ENCODE results near the gene ANKRD22.

ANKRD22 gene

DNA sequence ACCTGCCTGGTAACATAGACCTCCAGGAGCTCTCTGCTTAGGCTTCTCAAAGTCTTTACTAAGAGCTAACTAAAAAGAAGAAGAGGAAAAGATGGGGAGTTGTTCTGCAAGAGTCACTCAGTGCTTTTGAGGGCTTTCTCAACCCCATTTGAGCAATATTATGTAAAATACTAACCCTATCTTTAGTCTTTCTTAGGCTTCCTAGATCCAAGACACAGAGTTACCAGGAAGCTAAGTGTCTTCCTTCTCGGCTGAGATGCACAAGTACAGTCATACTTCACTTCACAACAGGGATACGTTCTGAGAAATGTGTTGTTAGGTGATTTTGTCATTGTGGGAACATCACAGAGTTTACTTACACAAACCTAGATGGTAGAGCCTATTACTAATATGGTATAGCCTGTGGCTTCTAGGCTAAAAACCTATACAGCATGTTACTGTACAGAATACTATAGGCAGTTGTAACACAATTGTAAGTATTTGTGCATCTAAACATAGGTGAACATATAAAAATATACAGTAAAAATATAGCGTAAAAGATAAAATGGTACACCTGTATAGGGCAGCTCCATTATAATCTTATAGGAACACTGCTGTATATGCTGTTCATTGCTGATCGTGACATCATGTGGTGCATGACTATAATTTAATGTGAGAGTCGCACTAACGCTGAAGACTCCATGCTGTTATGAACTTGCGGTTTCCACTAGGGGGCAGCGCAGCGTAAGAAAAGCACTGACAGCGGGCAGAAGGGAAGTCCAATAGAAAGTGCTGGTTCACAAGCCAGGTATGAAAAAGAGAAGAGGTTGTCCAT lies 16.3 kb downstream of the ANKRD22 start:
- peak; percentile 81 to 88 for DNase-seq

DNA sequence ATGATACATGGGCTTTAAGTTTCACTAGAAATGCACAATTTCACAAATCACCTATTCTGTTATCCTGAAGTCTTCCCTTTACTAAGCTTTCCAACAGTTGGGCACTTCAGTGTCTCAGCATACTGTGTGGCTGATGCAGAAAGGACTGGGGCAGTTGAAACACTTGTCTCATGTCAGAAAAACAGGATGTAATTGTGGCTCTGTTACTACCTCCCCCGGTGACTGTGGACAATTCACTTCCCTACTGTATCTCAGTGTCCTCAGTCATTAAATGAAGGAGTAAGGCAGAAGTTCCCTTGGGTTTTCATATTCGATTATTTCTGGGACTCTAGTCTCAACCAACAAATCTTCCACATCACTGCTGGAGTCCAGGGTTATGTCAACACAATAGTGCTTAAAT lies 17.9 kb downstream of the ANKRD22 start:
- DNase-seq: peak; percentile 81 to 83

DNA sequence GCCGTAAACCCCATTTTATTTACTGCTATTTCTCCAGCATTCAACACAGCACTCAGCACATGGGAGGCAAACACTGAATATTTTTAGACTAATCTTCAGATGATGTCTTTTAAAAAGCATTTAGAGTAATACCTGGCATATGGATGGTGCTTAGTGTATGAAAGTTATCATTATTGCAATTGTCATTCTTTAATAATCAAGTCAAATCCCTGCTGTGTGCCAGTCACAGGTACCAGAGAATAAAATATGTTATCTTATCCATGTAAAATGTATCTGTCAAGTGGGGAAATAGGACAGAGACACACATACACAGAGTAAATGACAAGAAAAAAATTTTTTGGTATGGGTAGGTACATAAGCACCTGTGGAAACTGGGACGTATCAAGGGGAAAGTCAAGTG lies 18.5 kb downstream of the ANKRD22 start:
- DNase-seq: no peak

DNA sequence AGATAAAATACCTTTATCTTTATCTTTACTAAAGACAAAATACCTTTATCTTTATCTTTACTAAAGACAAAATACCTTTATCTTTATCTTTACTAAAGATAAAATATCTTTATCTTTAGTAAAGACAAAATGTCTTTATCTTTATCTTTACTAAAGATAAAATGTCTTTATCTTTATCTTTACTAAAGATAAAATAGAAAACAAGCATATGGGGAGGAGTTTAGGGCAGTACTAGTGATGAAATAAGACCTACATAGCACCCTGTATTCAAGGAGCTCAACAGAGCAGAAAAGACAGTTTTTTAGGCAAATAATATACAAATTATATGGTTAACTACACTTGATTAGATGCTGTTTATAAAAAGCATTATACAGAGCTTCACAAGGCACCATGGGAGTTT lies 19.3 kb downstream of the ANKRD22 start:
- no peak for DNase-seq

DNA sequence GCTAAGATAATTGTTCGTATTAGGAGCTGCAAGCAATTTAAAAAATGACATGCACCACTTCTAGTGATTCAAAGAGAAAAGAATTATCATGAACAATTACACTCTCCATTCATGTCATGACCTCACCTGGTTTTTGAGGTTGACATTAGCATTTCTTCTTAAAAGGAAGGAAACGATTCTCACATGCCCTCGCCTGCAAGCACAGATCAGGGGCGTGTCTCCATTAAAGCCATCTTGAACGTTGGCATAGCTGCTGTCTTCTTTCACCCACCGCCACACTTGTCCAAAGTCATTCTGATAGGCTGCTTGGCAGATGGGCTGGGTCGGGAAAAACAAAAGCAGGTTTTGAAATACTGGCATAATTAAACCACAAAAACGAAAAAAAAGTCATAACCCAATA lies 19.9 kb downstream of the ANKRD22 start:
- no peak for DNase-seq

DNA sequence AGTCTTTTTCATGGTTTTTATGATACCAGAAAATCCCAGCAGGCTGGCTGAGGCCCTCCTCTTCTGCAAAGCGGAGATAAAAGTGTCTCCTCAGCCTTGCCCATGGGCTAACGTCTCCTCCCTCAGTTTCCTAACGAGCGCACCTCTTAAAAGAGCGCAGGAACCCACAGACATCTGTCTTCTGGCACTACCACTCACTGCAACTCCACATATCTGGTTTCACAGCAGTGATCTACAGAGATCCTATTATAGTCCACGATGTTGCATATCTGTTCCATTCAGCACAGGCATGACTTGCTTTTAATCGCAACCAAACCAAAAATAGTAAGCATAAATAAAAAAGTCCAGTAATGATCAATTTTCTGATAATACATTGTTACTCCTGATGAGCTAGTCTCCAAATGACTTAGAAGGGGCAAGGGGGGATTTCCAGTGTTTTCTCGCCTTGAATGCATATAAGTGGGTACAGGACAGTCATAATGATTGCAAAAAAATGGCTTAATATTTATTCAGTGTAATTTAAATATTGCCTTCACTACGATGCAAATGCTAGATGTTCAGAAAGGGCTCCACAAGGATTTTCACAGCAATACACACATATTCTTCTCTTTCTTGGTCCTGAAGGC lies 20.9 kb downstream of the ANKRD22 start:
- DNase-seq: no peak

DNA sequence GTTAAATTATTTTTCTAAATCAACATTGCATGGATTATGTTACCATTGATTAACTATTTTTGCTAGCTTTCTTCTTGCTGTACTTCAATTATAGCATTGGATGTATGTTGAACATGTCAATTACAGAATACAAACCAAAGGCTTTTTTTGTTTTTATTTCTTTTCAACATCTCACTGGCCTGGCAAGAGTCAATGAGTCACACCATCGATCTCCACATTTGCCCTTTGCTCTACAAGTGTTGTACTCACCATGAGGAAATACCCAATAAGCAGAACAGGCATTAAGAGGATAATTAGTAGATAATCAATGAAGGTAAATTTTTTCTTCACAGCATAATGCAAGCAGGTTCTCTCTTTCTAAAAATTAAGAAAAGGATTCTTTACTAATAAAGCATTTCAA lies 23.3 kb downstream of the ANKRD22 start:
- no peak for DNase-seq

DNA sequence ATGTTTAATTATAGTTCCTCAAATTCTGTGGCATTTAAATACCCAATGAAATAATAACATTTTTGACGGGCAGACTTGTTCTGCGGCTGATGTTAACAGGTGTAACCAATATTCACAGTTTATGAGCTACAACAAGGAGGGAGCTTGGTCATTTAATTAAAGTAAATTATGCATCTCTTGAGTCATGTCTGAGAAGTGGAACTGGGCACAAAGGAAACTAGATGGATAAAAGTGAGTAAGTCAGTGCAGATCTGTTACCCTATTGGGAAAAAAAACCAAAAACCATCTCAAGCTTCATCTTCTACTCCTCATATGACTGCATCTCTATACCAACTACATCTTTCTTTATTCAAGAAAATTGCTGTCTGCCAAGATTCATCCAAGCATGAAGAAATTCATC lies 24.0 kb downstream of the ANKRD22 start:
- DNase-seq: no peak

DNA sequence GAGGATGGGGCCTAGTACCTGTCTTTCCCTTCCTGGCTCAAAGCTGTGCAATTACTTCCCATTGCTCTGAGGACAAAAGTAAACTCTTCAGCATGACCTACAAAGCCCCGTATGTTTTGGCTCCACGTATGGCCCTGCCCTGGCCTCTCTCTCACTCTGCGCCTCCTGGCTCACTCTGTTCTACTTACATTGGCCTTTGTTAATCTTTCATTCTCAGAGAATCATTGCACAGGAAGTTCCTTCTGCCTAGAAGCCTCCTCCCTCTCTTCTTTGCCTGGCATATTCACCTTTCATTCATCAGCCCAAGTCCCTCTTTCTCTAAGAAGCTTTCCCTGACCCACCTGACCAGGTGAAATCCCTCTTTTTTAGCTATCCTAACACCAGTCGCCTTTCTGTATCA lies 25.3 kb downstream of the ANKRD22 start:
- DNase-seq: no peak

DNA sequence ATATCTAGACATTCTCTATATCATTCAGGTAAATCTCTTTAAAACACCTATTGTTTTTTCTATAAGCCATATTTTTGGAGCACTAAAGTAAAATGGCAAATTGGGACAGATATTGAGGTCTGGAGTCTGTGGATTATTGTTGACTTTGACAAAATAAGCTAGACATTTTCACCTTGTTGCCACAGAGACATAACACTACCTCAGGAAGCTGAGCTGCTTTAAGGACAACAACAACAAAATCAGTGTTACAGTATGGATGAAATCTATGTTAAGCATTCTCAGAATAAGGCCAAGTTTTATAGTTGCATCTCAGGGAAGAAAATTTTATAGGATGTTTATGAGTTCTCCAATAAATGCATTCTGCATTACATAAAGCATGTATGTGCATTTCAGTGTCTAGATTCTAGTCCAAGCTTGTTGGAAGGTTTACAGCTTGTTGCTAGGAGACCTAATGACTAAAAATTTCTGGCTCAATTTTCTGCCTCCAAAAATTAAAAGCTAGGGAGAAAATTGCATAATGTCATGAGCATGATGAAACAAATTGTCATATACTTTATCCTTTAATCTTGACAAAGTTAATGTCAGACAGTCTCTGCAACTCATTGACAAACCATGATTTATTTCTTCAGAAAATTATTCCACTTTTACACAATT lies 30.8 kb downstream of the ANKRD22 start:
- no peak for DNase-seq

DNA sequence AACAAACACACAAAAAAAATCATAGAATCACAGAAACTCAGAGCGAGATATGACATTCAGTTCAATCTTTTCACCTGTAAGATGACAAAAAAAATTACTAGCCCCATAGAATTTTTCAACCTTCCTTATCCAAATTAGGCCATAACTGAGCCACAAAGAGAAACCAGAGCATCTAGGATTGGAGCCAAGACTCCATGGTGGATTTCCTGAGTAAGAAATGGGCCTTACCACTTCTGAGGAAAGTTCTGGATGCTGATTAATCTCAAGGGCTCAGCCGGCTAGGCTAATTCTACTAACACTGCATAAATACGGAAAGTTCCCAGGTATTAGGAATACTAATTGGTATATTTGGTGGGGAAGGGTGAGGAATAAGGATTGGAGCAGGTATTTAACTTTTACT lies 32.4 kb downstream of the ANKRD22 start:
- DNase-seq: no peak

DNA sequence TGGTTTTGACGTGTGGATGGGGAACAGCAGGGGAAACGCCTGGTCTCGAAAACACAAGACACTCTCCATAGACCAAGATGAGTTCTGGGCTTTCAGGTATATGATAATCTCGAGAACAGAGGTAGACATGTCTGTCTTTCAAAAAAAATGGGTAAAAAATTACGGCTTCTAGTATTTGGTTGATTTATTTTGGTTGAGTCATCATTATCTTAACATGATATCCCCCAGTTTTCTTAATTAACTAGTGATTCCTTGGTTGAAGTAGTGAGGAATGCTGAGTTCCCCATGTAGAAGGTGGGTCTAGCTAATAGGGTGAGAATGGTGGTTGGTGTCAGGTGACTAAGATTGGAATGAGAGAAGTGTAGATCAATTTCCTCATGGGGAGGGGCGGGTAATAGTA lies 38.4 kb downstream of the ANKRD22 start:
- no peak for DNase-seq

DNA sequence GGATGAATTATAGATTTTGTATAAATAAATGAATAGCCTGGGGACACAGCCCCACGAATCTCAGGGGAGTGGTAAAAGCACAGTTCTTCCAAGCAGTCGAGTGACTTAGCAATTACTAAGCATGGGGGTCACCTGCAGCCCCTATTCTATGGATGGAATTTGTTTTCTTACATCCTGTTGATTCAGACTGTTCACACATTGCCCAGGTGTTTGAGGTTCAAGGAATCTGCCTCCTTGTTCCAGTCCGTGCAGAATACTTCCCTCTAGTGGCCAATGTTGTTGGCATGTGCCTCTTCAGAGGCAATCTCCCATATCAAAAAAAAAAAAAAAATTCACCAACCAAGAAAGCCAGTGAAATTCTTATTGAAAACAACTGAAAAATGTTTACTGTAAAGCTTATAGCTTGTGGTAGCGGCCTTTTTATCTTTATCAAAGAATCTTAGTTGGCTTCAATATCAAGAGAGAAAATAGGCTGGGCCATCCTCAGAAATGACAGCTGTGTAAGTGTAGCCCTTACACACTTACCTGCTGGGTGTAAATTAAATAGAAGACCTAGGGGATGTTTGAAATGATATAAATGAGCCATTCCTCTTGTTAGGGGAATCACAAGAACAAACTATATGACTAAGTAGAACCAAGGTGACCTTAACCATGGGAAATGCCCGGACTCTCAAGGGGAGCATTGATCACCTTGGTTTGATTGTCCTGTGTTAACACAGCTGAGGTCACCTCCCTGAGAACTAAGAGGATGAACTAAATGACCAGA lies 41.3 kb downstream of the ANKRD22 start:
- peak; percentile 51 to 58 for DNase-seq

DNA sequence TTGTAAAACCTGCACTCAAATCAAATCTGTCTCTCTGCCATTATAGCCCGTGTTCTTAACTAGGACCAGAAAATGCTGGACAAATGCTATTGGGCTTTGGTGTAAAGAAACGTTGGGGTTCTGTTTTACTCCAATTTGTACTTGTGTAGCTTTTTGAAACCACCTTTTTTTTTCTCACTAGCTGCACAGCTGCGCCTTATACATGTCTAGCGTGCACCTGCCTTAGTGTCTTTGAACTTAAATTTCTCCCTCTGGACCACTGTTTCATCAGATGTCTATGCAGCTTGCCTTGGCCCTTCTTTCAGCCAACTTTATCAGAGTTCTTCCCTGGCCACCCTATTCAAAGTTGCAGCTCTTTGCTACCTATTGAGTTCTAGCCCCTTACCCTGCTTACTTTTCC lies 42.0 kb downstream of the ANKRD22 start:
- no peak for DNase-seq

DNA sequence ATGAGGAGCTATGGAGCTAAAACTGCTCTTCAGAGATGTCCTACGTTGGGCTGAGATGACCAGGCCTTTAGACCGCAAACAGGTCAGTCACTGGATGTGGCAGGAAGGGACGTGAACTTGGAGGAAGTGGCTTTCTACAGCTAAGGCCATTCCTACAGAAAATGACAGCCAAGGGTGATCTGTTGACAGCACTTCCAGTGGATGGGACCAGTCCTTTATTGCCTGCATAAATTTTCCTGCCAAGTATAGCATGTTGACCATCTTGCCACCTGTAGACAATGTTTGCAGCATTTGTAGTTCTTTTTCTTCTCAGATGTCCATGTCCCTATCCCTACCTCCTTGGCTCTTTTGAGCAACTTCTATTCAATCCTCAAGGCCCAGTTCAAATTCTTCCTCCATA lies 45.7 kb downstream of the ANKRD22 start:
- DNase-seq: no peak

DNA sequence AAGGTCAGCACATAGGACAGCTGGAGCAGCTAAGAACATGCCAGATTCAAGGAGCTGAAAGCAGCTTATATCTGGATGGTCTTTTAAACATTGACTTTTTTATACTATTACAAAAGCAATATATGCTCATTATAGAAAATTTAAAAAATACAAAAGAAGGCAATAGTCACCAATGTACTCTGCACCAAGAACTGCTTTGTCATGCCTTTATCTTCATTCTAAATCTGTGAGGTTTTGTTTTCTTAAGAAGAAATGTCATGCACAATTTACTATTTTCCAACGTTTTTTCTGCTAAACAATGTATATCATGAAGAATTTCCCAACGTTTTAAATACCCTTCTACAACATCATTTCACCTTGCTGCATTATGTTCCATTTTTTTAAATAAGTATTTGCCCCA lies 46.3 kb downstream of the ANKRD22 start:
- DNase-seq: no peak

DNA sequence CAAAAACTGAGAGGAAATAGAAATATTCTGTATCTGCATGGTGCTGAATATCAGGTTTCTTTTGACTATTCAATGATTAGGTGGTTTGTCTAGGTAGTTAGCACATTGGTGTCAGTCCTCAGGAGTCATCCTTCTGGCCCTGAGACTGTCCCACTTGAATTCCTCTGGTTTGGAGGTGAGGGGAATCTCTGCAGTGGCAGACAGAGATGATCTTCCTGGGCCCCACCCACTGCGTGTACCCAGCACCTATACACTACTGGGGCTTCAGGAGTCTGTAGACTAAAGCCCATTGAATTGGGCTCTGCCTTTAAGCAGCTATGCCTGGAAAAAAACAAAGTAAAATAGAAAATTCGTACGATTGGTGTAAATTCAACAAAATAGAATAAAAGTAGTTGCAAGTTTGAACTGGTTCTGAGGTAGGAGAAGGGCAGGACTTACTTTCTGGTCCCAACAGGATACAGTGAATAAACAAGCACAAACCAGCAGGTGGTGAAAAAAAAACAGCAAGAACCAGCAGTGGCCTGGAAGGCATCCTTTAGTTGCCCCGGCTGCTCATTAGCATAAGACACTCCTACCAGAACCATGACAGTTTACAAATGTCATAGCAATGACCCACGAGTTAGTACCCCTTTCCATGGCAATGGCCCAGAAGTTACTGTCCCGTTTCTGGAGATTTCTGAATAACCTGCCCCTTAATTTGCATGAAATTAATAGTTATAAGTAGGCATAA lies 47.4 kb downstream of the ANKRD22 start:
- no peak for DNase-seq

DNA sequence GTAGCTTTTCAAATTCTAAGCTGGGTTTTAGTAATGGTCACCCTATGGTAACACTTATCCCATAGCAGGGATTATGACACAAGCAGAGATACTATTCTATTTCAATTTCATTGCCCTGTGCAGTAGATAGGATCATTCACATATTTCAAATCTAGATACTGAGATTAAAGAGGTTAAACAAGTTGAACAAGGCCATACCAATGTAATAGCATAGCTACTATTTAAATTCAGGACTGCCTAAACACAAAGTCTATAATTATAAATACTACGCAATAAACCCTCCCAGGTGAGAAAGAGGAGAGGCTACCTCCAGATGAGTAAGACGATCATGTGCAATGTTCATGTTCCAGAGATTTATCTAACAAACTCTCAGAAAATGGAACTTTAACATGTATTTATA lies 48.0 kb downstream of the ANKRD22 start:
- DNase-seq: no peak

DNA sequence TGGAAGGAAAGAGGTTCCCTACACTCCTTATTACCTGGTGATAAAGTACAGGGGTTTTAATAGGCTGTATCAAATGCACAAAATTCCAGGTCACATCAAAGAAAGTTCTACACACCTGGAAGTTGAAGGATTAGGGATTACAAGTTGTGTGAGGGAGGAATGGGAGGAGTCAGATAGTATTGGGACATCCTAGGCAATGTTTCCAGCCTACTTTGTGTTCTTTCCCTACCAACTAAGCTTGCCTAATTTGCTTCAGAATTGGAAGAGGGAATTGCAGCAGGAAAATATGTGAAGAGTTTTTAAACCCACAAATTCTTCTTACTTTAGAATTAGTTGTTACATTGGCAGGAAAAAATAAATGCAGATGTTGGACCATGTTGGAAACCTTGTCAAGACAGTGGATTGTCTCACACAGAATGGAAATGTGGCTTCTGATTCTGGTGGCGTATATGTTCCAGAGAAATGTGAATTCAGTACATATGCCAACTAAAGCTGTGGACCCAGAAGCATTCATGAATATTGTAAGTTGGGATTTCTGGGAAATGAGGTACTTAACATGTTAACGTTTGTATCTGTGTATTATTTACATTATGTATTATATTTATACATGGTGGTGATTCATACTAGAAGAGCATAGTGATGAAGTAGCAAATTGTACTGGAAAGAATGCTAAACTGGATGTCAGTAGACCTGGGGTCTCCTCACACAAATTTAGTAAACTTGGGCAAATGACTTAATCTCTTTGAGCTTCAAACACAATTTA lies 48.9 kb downstream of the ANKRD22 start, which contains the start of gene LIPM:
Gene LIPM, plus strand, starts transcription at position 208 of the 763 bp plus-strand sequence. Its CDS starts 167 bp downstream, at position 375.
- DNase-seq: no peak

DNA sequence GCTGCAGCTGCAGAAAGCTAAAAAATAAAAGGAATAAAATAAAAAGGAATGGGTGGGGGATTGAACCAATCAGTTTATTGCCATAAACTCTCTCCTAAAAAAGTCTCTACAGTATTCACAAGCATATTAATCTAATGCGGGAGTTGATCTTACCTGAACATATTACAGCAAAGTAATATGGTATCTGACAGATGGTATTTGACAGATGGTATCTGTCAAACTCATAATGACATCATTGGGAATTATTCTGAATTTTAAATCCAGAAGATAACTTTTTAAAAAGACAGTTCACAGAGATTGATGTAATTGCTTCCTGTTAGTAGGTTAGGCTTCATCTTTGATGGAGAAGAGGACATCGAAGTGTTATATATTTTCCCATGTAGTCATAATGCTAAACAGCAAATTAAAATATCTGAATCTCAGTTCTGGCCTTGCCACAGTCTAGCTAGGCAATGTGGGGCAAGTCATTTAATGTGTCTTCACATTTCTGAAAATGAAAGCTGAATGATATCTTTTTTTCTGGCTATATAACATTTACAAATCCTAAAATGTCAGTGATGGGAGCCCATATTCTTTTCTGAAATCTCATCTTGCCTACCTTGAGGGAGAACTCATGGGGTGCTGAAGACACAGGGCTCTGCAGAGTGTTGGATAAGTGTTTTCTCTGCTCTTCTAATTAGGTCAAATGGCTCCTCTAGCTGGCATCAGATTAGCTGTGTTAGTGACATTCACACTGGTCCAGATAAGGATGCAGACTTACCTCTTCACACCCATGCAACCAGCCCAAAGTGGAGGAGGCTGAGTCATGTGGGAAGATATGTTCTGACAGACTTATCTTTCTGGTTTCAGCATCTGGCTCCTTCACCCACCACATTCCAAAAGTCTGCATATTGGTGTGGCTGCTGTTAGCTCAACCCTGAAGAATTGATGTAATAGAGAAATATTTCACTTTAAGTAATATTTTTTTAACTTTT lies 51.2 kb downstream of the ANKRD22 start:
- no peak for DNase-seq

DNA sequence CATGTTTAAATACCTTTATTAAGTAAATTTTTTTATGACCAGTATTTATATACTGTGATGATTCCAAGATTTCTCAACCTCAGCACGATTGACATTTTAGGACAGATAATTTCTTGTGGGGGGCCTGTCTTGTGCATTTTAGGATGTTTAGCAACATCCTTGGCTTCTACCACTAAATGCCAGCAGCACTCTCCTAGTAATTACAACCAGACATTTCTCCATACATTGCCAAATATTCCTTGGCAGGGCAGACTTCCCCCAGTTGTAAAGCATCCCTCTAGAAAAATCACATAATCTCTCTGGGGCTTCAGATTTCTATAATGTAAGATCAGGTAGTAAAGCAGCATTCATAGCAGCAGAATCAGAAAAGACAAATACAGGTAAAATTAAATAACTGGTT lies 56.9 kb downstream of the ANKRD22 start:
- DNase-seq: no peak
